Mesodermal cell (in vitro differentiated cells): ENCODE results near the gene SGO2.
"Not testable (repeated sequence)": the region's sequence is repeated elsewhere in the genome, so short reads cannot be mapped to it uniquely, and the experiment has no call there.

ENCODE experiments used
- H3K27ac ChIP-seq: 2 replicates; pipeline ENCODE4 v1.7.0; 2013; ENCODE audit warnings: mild to moderate bottlenecking, low read depth, low read length, moderate library complexity; ENCODE audit not compliant: severe bottlenecking
- H3K36me3 ChIP-seq: 2 replicates; pipeline ENCODE4 v1.7.1; 2013; ENCODE audit warnings: mild to moderate bottlenecking, low read length, moderate library complexity; ENCODE audit not compliant: control insufficient read depth, insufficient read depth
- H3K4me1 ChIP-seq: one replicate; pipeline ENCODE4 v1.7.1; 2013; ENCODE audit warnings: mild to moderate bottlenecking, low read length; ENCODE audit not compliant: insufficient read depth, control insufficient read depth, poor library complexity, severe bottlenecking
- H3K4me3 ChIP-seq: 2 replicates; pipeline ENCODE4 v1.7.0; 2013; ENCODE audit warnings: low read length, control low read depth, mild to moderate bottlenecking; ENCODE audit not compliant: insufficient read depth, poor library complexity, severe bottlenecking; ENCODE audit errors: extremely low read depth
- H3K9me3 ChIP-seq: 2 replicates; pipeline ENCODE4 v1.7.1; 2013; ENCODE audit warnings: mild to moderate bottlenecking, low read length, moderate library complexity; ENCODE audit not compliant: control insufficient read depth
- WGBS, 2 experiments: methylation state at CpG; one replicate each; pipeline ENCODE4 v1.1.5; 2013; ENCODE audit warnings: missing lambda C conversion rate in 2 of 2; ENCODE audit not compliant: insufficient coverage in 2 of 2; 5-methylcytosine and 5-hydroxymethylcytosine counted together

SGO2 gene

GRCh38 chr2:200609028-200609614 lies 83.1 kb downstream of the SGO2 start:
- H3K4me3 ChIP-seq: no peak overlapping the region
- peak overlapping the region; percentile 36 for H3K27ac ChIP-seq
- peaks cover 15% of the 10 kb centered on the region for H3K4me1 ChIP-seq
- H3K36me3 ChIP-seq: no peaks in the 10 kb centered on the region
- H3K9me3 ChIP-seq: no peaks in the 10 kb centered on the region

- not testable (repeated sequence) for H3K4me3 ChIP-seq, H3K36me3 ChIP-seq, H3K9me3 ChIP-seq, H3K27ac ChIP-seq
- H3K4me1 ChIP-seq: peaks cover 17% of the 10 kb centered on the region
- 100% methylated on average over 3 of the region's 3 CpGs; no CpG with 5 or more reads in 1 of the 2 experiments for WGBS, 2 experiments
Observed at GRCh38 chr2:200610217-200610616, 84.2 kb downstream of the SGO2 start.

GRCh38 chr2:200613692-200614091 lies 87.7 kb downstream of the SGO2 start:
- Histone ChIP-seq H3K9me3 (no peaks in the 10 kb centered on the region), H3K4me3 (no peak overlapping the region), H3K36me3 (no peaks in the 10 kb centered on the region), H3K4me1 (peaks cover 15% of the 10 kb centered on the region), H3K27ac (no peak overlapping the region)
- WGBS, 2 experiments: 100% methylated on average over 1 to 3 of the region's 4 CpGs

- H3K4me3 ChIP-seq: no peak overlapping the region
- H3K9me3 ChIP-seq: no peaks in the 10 kb centered on the region
- H3K36me3 ChIP-seq: no peaks in the 10 kb centered on the region
- H3K4me1 ChIP-seq: peaks cover 9% of the 10 kb centered on the region
- WGBS, 2 experiments: 86% methylated on average over 1 of the region's 2 CpGs; no CpG with 5 or more reads in 1 of the 2 experiments
- no peak overlapping the region for H3K27ac ChIP-seq
Observed at GRCh38 chr2:200614249-200614648, 88.2 kb downstream of the SGO2 start.

- H3K9me3 ChIP-seq: no peaks in the 10 kb centered on the region
- no peaks in the 10 kb centered on the region for H3K36me3 ChIP-seq
- no peak overlapping the region for H3K27ac ChIP-seq
- peaks cover 4% of the 10 kb centered on the region for H3K4me1 ChIP-seq
- no peak overlapping the region for H3K4me3 ChIP-seq
- no CpG with 5 or more reads among the region's 1 CpG for WGBS, 2 experiments
Observed at GRCh38 chr2:200615247-200615646, 89.2 kb downstream of the SGO2 start.

GRCh38 chr2:200616193-200616592 lies 90.2 kb downstream of the SGO2 start:
- H3K9me3 ChIP-seq: no peaks in the 10 kb centered on the region
- 98 to 100% methylated on average over 5 of the region's 5 CpGs for WGBS, 2 experiments
- H3K36me3 ChIP-seq: no peaks in the 10 kb centered on the region
- H3K4me3 ChIP-seq: no peak overlapping the region
- H3K4me1 ChIP-seq: peaks cover 4% of the 10 kb centered on the region
- no peak overlapping the region for H3K27ac ChIP-seq

- Histone ChIP-seq H3K36me3 (no peaks in the 10 kb centered on the region), H3K4me1 (peaks cover 4% of the 10 kb centered on the region), H3K4me3 (no peak overlapping the region), H3K9me3 (no peaks in the 10 kb centered on the region), H3K27ac (no peak overlapping the region)
- WGBS, 2 experiments: 100% methylated on average over 1 of the region's 4 CpGs
Observed at GRCh38 chr2:200616656-200617055, 90.6 kb downstream of the SGO2 start.

GRCh38 chr2:200617156-200618053 lies 91.4 kb downstream of the SGO2 start:
- 84 to 88% methylated on average over 3 to 4 of the region's 6 CpGs for WGBS, 2 experiments
- no peaks in the 10 kb centered on the region for H3K9me3 ChIP-seq
- no peaks in the 10 kb centered on the region for H3K36me3 ChIP-seq
- no peak overlapping the region for H3K4me3 ChIP-seq
- no peak overlapping the region for H3K27ac ChIP-seq
- peaks cover 4% of the 10 kb centered on the region for H3K4me1 ChIP-seq

- no peaks in the 10 kb centered on the region for H3K9me3 ChIP-seq
- H3K36me3 ChIP-seq: no peaks in the 10 kb centered on the region
- no peak overlapping the region for H3K27ac ChIP-seq
- 88 to 89% methylated on average over 1 to 2 of the region's 3 CpGs for WGBS, 2 experiments
- no peak overlapping the region for H3K4me3 ChIP-seq
- peaks cover 4% of the 10 kb centered on the region for H3K4me1 ChIP-seq
Observed at GRCh38 chr2:200618054-200618419, 92.0 kb downstream of the SGO2 start.

- Histone ChIP-seq H3K4me1 (peaks cover 4% of the 10 kb centered on the region), H3K27ac (no peak overlapping the region), H3K9me3 (no peaks in the 10 kb centered on the region), H3K36me3 (no peaks in the 10 kb centered on the region), H3K4me3 (no peak overlapping the region)
- 100% methylated on average over 1 of the region's 3 CpGs for WGBS, 2 experiments
Observed at GRCh38 chr2:200618590-200619021, 92.6 kb downstream of the SGO2 start.

GRCh38 chr2:200619279-200619678 lies 93.3 kb downstream of the SGO2 start:
- Histone ChIP-seq H3K4me1 (peaks cover 2% of the 10 kb centered on the region), H3K4me3 (no peak overlapping the region), H3K27ac (no peak overlapping the region), H3K36me3 (no peaks in the 10 kb centered on the region), H3K9me3 (no peaks in the 10 kb centered on the region)
- WGBS, 2 experiments: 83 to 90% methylated on average over 1 of the region's 2 CpGs
